ELF-1 (cell line): ENCODE data around the gene UGT1A7.

Experiments
- DNase-seq: peaks from one replicate; pipeline ENCODE4 v3.0.0-alpha.2; 2016; ENCODE audit warnings: low read depth, low spot score

Gene UGT1A7

GRCh38 chr2:233798335-233799086 is 116.8 kb downstream of the UGT1A7 start:
- no peak for DNase-seq

GRCh38 chr2:233799087-233799665 is 117.5 kb downstream of the UGT1A7 start:
- DNase-seq = no peak

- no peak for DNase-seq
Measured at GRCh38 chr2:233799716-233800115, 118.0 kb downstream of the UGT1A7 start.

- DNase-seq = no peak
Measured at GRCh38 chr2:233800208-233800607, 118.5 kb downstream of the UGT1A7 start.

- no peak for DNase-seq
Measured at GRCh38 chr2:233801357-233802131, 119.8 kb downstream of the UGT1A7 start.

GRCh38 chr2:233802132-233802815 is 120.6 kb downstream of the UGT1A7 start:
- no peak for DNase-seq

GRCh38 chr2:233803292-233803911 is 121.7 kb downstream of the UGT1A7 start:
- no peak for DNase-seq

- DNase-seq = no peak
Measured at GRCh38 chr2:233803994-233804393, 122.3 kb downstream of the UGT1A7 start.

GRCh38 chr2:233807215-233807865 is 125.6 kb downstream of the UGT1A7 start:
- no peak for DNase-seq

GRCh38 chr2:233807966-233808935 is 126.5 kb downstream of the UGT1A7 start:
- DNase-seq = no peak

- no peak for DNase-seq
Measured at GRCh38 chr2:233810385-233810784, 128.7 kb downstream of the UGT1A7 start.

- no peak for DNase-seq
Measured at GRCh38 chr2:233811087-233811486, 129.4 kb downstream of the UGT1A7 start.

- DNase-seq = no peak
Measured at GRCh38 chr2:233811732-233812131, 130.0 kb downstream of the UGT1A7 start.

GRCh38 chr2:233813236-233814055 is 131.7 kb downstream of the UGT1A7 start:
- no peak for DNase-seq

GRCh38 chr2:233814056-233814835 is 132.5 kb downstream of the UGT1A7 start:
- peak; percentile 8 for DNase-seq

GRCh38 chr2:233815861-233816260 is 134.2 kb downstream of the UGT1A7 start:
- no peak for DNase-seq

GRCh38 chr2:233816334-233816733 is 134.6 kb downstream of the UGT1A7 start:
- no peak for DNase-seq

- no peak for DNase-seq
Measured at GRCh38 chr2:233816771-233817170, 135.1 kb downstream of the UGT1A7 start.
